ENCODE data around the gene IKZF1.

Gene IKZF1

DNA sequence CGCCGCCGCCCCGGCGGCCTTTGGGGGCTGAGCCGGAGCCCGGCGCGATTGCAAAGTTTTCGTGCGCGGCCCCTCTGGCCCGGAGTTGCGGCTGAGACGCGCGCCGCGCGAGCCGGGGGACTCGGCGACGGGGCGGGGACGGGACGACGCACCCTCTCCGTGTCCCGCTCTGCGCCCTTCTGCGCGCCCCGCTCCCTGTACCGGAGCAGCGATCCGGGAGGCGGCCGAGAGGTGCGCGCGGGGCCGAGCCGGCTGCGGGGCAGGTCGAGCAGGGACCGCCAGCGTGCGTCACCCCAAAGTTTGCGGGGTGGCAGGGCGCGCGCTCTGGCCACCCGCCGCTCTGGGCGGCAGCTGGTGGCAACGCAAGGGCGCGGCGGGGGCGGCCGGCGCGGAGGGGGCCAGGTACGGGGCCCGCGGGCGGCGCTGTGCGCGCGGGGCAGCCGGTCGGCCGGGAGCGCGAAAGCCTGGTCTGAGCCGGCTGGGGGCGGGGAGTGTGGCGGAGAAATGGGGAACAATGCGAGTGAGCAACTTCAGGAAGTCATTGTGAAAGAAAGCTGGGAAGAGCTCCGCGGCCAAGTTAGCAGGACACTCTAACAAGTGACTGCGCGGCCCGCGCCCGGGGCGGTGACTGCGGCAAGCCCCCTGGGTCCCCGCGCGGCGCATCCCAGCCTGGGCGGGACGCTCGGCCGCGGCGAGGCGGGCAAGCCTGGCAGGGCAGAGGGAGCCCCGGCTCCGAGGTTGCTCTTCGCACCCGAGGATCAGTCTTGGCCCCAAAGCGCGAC, at the start of gene IKZF1:
TSS of gene IKZF1 (plus strand) at position 588 of the 782 bp plus-strand sequence. CDS start 14,346 bp downstream, outside the sequence.
- no peak for DNase-seq (ENCODE audit: low spot score)

DNA sequence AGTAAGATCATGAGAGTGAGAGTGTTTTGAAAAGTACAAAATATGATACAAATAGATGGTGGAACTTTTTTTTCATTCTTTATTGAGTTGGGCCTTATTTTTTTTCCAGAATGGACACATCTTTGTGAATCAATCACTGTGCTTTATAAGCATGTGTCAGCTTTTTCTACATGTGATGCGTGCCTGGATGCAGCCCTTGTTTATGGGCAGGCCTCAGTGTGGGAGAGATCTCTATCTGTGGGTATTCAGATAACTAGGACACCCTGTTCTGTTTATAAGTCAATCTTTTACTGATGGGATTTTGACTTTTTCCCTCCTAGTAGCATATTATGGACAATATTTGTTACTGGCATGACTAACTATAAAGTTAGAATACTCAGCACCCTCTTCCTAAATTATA, 42.9 kb upstream of the IKZF1 start:
- no peak for DNase-seq (ENCODE audit: low spot score)

DNA sequence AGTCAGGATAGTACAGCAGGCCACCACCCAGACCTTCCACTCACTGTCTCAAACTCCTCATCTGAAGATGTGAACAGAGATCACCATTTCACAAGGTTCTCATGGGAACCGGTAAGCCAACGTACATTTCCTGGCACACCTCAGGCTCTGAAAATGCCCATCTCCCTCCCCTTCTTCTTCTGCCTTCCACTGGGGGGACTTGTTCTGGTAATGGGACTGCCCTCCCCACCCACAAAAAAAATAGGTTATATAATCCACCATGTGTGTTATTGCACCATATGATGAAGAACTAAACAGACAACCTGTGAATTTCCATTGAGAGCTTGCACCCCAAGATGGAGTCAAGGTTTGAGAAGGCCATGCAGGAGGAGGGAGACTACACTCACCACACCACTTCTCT, 42.1 kb upstream of the IKZF1 start:
- DNase-seq (ENCODE audit: low spot score) = no peak

DNA sequence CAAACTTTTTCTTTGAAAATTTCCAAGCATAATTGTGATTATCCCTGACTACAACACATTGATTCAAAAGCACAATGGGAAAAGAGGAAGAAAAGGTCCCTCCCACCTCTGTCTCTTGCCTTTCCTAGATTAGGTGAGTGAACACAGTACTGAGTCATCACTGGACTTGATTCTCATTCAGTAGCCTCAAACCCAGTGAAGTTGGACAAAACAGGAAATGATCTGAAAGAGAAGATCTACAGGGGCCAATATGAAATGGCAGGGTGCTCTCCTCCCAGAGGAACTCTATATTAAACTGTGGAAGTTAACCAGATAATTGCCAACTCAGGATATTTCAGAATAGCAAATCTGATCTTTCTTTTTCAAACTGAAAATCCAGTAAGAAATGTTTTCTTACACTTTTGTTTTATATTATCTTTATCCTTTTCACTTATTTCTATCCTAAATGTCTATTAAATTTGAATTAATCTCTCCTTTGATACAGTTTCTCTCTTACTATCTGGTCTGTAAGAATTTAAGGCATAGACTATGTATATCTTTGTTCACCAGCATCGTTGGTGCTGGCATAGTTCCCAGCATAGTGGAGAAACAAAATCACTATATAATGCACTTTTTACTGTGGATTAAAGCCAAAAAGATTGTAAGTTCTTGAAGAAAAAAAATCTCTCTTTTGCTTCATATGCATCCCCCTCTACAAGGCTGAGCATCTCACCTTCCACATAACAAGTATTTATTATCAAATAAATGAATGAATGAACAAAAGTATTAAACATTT, 41.4 kb upstream of the IKZF1 start:
- DNase-seq (ENCODE audit: low spot score) = no peak

DNA sequence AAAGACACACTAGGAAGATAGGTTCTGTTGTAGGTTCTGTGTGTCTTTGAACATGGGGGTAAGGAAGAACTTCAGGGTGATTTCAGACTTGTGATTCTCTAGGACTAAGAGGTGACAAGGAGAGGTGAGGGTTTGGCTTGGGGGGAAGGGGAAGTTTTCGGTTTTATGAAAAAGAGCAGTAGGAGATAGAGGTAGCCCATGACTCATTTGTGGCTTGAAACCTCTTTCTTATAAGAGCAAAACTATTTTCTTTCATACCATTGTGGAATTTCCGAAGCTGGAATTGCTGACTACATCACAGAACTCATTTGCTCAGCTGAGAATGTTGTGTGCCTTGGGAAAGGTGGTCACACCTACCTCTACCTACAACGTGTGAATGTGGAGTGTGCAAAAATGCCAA, 39.6 kb upstream of the IKZF1 start:
- no peak for DNase-seq (ENCODE audit: low spot score)

DNA sequence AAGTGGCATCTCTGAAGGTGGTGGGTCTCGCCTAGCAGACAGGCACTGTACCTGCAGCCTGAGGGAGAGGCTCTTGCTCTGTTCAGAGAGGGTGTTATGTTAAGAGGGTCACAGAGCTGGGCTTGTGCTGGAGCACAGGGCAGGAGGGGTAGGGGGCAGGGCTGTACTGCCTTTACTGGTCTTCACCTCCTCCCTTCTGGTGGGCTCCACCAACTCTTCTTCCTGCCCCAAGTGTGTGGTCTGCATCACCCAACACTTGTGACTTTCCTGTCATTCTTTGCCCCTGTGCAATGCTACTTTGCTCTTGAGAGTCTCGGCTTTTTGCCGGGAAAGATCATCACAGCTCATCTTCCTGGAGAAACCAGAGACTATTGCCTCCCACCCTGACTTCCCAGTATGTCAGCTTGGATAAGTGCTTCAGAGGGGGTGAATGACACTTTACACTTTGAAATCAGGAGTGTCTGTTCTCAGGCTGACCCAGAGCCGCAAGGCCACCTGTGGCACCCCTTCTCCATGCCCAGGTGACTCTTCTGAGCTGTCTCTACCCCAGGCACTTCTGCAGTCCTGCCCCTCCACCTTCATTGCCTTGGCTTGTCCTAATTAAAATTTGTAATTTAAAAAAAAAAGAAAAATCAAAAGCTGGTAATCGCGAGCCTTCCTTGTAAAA, 38.4 kb upstream of the IKZF1 start:
- DNase-seq (ENCODE audit: low spot score) = no peak

DNA sequence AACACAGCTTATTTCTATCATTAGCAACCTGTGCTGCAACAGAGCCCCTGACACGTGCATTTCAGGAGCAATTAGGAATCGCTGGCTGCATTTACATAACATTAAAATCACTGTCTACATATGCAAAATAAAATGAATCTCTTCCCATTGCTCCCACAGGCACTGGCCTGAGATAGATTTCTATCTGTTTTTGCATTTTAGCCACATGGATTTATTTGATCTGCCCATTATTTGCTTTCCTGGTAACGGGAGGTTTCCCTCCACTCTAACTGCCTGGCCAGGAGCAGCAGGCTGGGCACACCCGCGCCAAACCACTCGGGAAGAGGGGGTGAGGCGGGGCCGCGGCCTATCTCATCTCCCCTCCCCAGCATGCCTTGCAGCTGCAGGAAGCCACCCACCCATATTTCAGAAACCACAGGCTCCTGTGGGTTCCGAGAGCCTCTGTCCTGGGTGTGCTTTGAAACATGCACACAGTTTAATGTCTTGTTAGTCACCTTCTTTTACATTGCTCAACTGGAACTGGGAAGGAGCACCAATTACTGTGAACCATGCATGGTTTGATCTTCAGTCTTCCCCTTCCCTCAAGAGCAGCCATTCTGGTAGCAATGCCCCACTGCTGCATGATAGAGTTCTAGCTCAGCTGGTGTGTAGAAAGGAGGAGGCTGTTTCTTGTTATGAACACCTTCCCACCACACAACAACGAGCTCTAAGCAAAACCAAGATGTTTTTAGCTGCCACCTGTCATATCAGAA, 37.7 kb upstream of the IKZF1 start:
- no peak for DNase-seq (ENCODE audit: low spot score)

DNA sequence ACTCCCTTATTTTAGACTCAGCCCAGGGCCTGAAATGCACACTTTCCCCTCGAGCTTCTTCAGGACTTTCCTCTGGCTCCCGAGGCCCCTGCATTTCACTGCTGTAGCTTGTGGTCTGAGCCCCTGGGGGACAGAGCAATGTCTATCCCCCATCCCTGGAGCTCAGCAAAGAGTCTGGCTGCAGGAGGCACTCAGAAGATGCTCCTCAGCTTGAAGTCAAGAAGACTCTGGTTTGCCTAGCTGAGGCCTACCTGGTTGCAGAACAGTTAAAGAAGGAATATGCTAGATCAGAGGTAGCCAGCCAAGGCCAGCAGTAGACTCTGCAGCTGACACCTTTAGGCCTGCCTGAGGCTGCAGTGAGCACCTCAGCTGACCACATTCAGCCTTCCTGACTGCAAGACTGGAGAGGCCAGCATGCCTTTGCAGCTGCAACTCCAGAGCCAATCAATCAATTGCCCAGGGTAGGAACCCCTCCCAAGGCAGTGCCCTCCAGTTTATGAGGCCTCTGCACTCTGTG, 36.9 kb upstream of the IKZF1 start:
- DNase-seq (ENCODE audit: low spot score) = no peak

DNA sequence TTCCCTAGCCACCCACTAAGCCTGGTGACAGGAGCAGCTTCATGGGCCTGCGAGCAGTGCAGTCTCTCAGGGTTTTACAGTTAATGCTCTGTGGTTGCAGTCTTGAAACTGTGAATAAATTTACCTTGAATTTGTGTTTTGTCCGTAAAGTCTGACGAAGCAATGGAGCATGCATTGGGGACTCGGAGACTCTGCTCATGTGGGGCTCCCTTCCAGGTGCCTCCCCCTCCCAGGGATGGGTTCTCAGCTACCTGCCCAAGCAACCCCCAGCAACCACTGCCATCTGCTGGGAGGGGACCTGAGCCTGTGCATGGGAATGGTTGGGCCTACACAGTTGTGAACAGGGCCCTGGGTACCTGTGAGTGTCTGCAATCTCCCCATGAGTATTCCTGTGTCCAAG, 36.3 kb upstream of the IKZF1 start:
- DNase-seq (ENCODE audit: low spot score) = no peak

DNA sequence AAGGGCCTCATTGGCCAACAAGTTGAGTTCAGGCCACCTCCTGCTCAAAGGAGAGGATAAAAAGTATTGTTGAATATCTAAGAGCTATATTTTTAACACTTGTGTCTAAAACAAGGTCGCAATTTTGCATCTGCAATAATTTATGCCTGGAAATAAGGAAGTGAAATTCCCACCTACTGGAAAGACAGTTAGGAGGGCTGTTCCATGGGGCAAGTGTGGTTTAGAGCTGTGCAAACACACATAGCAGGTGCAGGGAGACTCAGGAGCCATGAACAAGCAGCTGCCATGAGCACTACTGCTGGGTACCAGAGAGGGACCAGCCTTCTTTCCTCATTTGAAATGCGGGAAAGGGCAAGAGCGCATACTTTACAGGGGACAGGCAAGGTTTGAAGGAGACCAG, 35.5 kb upstream of the IKZF1 start:
- DNase-seq (ENCODE audit: low spot score) = no peak

DNA sequence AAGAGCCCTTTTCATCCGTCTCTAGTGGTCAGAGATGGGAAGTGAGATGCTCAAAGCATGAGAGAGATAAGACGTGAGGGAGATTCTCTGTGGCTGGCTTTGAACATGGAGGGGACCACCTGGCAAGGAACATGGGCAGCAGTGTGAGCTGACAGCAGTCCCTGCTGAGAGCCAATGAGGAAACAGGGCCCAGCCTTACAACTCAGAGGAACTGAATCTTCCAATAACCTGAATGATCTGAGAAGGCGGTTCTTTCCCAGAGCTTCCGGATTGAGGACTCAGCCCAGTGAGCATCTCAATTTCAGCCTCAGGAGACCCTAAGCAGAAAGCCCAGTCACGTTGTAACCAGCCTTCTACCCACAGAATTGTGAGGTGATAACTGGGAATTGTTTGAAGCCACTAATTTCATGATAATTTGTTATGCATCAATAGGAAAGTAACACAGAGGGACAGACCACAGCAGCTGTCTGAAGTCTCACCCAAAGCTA, 33.9 kb upstream of the IKZF1 start:
- no peak for DNase-seq (ENCODE audit: low spot score)

DNA sequence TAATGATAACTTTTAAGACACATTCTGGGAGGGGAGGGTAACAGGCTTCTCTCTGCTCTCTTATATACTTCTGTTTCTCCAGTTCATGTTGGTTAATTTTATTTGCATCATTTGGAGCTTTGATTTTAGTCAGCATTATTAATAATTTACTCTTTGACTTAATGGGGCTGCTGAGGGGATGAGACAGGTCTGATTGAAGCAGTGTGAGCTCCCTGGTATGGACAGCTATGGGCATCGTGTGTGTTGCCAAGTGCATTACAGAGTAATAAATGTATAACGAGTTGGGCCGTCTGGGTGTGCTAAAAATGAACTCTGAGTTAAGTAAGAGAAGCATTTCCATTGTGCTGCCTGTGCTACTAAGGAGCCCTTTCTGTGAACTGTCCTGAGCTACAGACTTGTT, 31.7 kb upstream of the IKZF1 start:
- DNase-seq (ENCODE audit: low spot score) = no peak

DNA sequence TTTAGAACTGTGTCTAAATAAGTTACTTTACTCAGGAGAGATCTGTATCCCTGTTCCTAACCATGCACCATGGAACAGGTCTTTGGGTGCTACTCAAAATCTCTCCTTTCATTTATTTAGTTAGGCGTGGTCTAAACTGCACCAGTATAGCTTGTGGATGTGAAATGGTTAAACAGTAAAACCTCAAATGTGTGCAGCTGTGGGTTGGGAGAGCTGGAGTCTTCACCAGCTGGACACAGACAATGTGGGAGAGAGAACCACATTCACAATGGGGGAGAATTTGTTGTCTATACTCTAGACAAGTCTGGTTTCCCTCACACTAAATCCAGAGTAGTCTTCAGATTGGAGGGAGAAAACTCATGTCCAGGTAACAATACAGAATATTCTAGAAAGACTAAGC, 31.2 kb upstream of the IKZF1 start:
- no peak for DNase-seq (ENCODE audit: low spot score)

DNA sequence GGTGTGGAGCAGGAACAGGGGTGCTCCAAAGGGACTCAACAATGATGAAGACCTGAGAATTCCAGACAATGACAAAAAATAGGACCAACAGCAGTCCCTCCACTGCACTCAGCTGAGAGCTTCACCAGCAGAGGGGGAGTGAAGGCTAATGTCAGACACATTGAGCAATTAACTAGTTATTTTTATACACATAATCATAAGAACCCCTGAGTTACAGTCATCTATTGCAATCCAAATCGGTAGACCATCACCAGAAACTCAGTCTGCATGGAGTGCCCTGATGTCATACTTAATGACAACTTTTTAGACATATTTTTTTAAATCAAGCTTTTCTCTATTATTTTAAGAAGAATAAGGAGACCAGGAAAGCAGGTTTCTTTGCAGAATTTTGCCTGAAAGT, 30.6 kb upstream of the IKZF1 start:
- no peak for DNase-seq (ENCODE audit: low spot score)

DNA sequence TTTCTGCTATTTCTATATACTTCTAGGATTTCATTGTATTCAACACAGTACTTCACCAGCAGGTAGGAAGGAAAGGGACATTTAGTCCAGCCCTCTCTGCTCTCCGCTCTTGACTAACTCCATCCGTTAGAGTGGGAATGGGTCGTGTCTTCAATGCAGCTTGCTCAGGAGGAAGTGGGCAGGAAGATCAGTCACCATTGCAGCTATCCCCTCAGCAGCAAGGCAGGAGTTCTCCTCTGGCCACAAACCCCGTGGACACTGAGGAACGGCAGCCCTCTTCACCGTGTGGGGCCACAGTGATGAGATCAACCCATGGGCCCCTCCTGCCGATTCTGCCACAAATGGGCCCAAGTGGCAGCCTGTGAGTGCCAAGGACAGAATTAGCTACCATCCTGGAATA, 30.2 kb upstream of the IKZF1 start:
- no peak for DNase-seq (ENCODE audit: low spot score)

DNA sequence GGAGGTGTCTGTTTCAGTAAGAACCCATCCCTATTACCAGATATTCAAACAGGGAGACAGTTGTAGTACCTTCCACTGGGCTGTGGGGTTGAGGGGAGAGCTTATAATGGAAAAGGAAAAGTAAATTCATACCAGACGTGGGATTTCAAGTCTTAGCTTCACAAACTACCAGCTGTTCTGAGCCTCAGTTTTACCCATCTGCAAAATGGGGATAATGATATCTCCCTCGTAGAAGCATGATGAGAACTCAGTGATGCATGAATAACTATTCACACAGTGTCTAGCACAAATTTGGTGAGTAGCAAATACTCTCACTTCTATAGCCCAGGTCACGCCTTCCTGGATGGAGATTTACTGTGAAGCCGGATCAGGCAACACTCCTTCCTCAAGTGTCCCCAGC, 29.1 kb upstream of the IKZF1 start:
- DNase-seq (ENCODE audit: low spot score) = no peak

DNA sequence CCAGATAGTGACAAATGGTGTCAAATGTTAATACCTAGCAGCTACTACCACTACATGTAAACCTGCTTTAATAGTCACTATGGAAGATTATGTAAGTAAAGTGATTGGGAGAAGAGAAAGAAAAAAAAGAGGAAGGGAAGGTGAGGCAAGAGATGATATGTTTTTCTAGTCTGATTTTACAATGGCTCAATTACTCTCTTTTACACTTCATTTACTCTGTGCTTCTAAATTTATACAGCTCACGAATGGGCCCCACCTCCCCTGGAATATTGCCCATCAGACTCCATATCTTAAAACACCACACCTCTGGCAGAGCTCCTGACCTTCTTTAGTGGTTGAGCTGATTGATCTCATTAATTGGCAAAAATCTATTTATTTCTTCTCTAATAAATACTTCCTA, 28.0 kb upstream of the IKZF1 start:
- no peak for DNase-seq (ENCODE audit: low spot score)

DNA sequence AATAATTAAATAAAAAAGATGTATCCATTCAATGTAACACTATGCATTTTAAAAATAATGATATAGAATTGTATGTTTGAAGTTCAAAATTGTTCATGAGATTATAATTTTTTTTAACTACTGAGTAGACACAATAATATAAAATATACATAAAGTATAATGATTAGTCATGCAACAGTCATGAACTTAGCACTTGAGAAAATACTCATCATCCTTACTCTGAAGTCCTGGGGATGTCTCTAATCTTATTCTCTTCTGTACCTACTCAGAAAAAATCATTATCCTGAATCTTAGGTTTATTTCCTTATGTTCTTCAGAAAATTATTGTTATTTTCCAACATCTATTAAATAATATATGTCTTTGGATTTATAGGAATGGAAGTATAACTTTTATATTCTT, 26.4 kb upstream of the IKZF1 start:
- no peak for DNase-seq (ENCODE audit: low spot score)

DNA sequence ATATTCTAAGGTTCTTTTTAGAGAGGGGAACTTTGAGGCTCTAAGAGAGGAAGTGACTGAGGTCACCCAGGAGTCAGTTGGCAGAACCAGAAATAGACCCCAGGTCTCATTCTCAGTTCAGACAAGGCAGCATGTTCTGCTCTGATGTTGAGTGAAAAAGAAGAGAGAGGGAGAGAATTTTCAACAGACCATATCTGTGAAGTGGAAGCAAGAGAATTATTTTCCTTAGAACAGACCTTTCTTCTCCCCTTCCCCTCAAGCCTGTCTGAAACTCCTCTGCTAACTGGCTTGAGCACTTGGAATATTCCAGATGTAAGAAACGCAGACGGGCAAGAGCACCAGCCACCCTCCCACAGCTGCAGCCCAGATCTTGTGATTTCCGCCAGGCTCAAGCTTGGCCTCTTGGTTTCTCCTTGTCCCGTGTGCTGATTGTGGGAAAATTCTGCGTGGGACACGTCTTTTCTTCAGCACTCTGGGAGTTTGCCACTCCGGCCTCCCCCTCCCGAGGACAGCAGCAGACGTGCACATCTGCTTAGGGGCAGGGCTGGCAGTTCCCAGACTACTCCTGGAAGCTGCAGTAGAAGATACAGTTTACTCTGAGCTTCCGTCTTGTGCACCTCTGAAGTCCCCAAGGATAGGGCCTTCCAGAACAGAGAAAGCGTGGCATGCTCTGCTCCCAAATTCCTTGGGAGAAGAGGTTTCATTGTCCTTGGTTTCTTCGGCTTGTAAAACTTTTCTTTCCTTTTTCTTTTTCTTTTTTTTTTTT, 22.7 kb upstream of the IKZF1 start:
- DNase-seq (ENCODE audit: low spot score) = no peak

DNA sequence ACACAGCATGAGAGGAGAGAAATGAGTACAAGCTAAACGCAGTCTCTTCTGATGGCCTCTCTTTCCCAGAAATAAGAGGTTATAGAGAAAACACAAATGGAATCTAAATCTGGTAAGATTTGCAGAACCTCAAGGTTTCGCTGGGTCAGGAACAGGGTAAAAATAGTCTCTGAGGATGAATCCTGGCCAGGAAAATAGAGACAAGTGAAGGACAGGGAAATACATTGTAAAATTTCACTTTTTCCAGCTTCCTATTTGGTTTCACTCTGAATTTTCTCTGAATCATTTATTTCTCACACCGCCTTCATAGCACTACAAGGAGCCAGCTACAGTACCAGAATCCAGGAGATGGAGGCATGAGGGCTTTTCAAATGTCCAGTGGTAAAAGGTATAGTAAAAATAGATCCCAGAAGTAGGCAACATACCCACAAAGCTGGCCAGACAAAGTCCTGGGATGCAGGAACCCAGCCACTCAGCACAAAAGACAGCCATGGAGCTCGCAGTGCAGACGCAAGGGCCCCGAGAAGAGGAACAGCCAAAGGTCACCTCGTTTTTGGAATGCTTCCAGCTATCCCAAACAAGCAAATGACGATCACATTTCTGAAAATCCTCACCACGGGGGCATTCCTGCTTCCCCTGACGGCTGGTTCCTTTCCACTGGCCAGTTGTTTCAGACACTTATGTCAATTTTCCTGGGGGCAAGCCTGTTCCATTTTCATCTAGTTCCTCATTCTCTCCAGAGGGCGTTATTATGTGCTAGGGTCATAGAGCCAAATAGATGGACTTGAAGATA, 21.5 kb upstream of the IKZF1 start:
- DNase-seq (ENCODE audit: low spot score) = no peak

Data from hepatic stellate cell (primary cell).